Liver (tissue), 9 donors: ENCODE measurements around the gene STIM1. TPM values are rescaled to one million over a fixed set of nuclear protein-coding genes. Genes with fewer than 3 reads are reported as not detected.

Experiments
- DNase-seq: peaks from one replicate; pipeline ENCODE4 v3.0.0-alpha.2; 2017; ENCODE audit warnings: low spot score
- H3K27ac ChIP-seq, 2 donors: one replicate each; pipeline ENCODE4 v1.7.0; 2013; ENCODE audit warnings: inconsistent platforms in 2 of 2, low read length in 2 of 2, control low read depth in 1 of 2, low read depth in 1 of 2, mild to moderate bottlenecking in 1 of 2
- H3K27me3 ChIP-seq, 4 donors: one replicate each; pipeline versions ENCODE4 v1.6.1 to v1.7.0; 2013; ENCODE audit warnings: low read length in 3 of 4, inconsistent platforms in 1 of 4, mild to moderate bottlenecking in 1 of 4, moderate library complexity in 1 of 4; ENCODE audit not compliant: control insufficient read depth in 4 of 4, insufficient read depth in 4 of 4
- H3K36me3 ChIP-seq, 4 donors: one replicate each; pipeline versions ENCODE4 v1.6.1 to v1.7.0; 2013; ENCODE audit warnings: low read length in 3 of 4, mild to moderate bottlenecking in 3 of 4, low read depth in 1 of 4, moderate library complexity in 1 of 4; ENCODE audit not compliant: control insufficient read depth in 4 of 4, insufficient read depth in 3 of 4
- H3K4me1 ChIP-seq, 4 donors: one replicate each; pipeline versions ENCODE4 v1.6.1 to v1.7.0; 2013; ENCODE audit warnings: low read length in 3 of 4, mild to moderate bottlenecking in 3 of 4, moderate library complexity in 1 of 4; ENCODE audit not compliant: control insufficient read depth in 4 of 4, insufficient read depth in 4 of 4
- H3K4me3 ChIP-seq, 3 donors: one replicate each; pipeline versions ENCODE4 v1.6.1 to v1.7.0; 2013; ENCODE audit warnings: low read length in 3 of 3, control low read depth in 1 of 3, low read depth in 1 of 3, mild to moderate bottlenecking in 1 of 3
- H3K9ac ChIP-seq, 2 donors: one replicate each; pipeline ENCODE4 v1.7.0; 2013; ENCODE audit warnings: low read length in 2 of 2, mild to moderate bottlenecking in 2 of 2, moderate library complexity in 2 of 2, control low read depth in 1 of 2, low read depth in 1 of 2
- H3K9me3 ChIP-seq, 4 donors: one replicate each; pipeline versions ENCODE4 v1.6.1 to v1.7.0; 2013; ENCODE audit warnings: low read length in 3 of 4; ENCODE audit not compliant: control insufficient read depth in 4 of 4
- CTCF ChIP-seq: fragments of 150-350 bp; IDR thresholded peaks from 2 replicates; pipeline ENCODE4 v1.5.1; 2017; ENCODE audit warnings: improper control_type of control experiment, low read depth, low read length; ENCODE audit not compliant: missing input control
- EGR1 ChIP-seq, 2 donors: IDR thresholded peaks; 2 replicates each; pipeline ENCODE4 v1.6.1; 2016 to 2018; ENCODE audit warnings: antibody characterized with exemption in 2 of 2, low read depth in 2 of 2
- FOXA1 ChIP-seq: IDR thresholded peaks from 2 replicates; pipeline ENCODE4 v1.6.1; 2016; ENCODE audit warnings: antibody characterized with exemption
- HNF4A ChIP-seq, 2 donors: conservative IDR thresholded peaks; 2 replicates each; pipeline ENCODE4 v1.6.1; 2016; ENCODE audit warnings: antibody characterized with exemption in 2 of 2, mild to moderate bottlenecking in 2 of 2
- NR2F2 ChIP-seq: IDR thresholded peaks from 2 replicates; pipeline ENCODE4 v1.6.1; 2016; ENCODE audit warnings: antibody characterized with exemption
- RAD21 ChIP-seq, 2 donors: IDR thresholded peaks; 2 replicates each; pipeline ENCODE4 v1.6.1; 2016; ENCODE audit warnings: antibody characterized with exemption in 2 of 2, mild to moderate bottlenecking in 2 of 2
- REST ChIP-seq: IDR thresholded peaks from 2 replicates; pipeline ENCODE4 v1.6.1; 2016; ENCODE audit warnings: antibody characterized with exemption, mild to moderate bottlenecking
- SP1 ChIP-seq: IDR thresholded peaks from 2 replicates; pipeline ENCODE4 v1.6.1; 2018; ENCODE audit warnings: antibody characterized with exemption, mild to moderate bottlenecking
- YY1 ChIP-seq: IDR thresholded peaks from 2 replicates; pipeline ENCODE4 v1.6.1; 2016; ENCODE audit warnings: antibody characterized with exemption, mild to moderate bottlenecking
- ZBTB33 ChIP-seq: IDR thresholded peaks from 2 replicates; pipeline ENCODE4 v1.6.1; 2016; ENCODE audit warnings: antibody characterized with exemption
- WGBS: extraction: QIAGEN DNeasy Blood & Tissue Kit; methylation state at CpG from one replicate; pipeline ENCODE4 v1.1.7; 2013; 5-methylcytosine and 5-hydroxymethylcytosine counted together
- polyA plus RNA-seq, 2 donors: library from polyadenylated mRNA; stranded (reverse) in 1 of 2; unstranded in 1 of 2; fragments of 200-250 nt in 1 of 2; fragments of >200 nt in 1 of 2; fragmentation: Nextera tagmentation in 1 of 2; extraction: Ambion mirVana in 1 of 2; gene quantifications; one replicate each; pipeline versions ENCODE4 v1.2.1 to v1.2.3, GENCODE V29; 2013 to 2015
- total RNA-seq, 2 donors: library from RNA; depleted of rRNA; stranded (reverse); fragments of >200 nt; gene quantifications; one replicate each; pipeline ENCODE4 v1.2.3, GENCODE V29; 2014
- donor health status: healthy.
- donor health status: healthy.
- donor health status: healthy.
- donor health status: healthy.
- donor health status: healthy.

The STIM1 gene
- total and polyA plus RNA-seq, 4 donors = 19.7 to 42.9 (median 25.1) TPM

- no peaks in the 10 kb centered on the region for H3K36me3 ChIP-seq
- H3K4me3 ChIP-seq = no peak overlapping the region
- H3K9me3 ChIP-seq = no peaks in the 10 kb centered on the region
- no peak for DNase-seq
- TF ChIP-seq SP1 (peak; percentile 13), ZBTB33 (no peak), EGR1 (IDR thresholded peaks at IDR 0.05; ENCODE audit: low read depth in 2 of 2) (no peak), FOXA1 (no peak), CTCF (no peak), YY1 (no peak), RAD21 (IDR thresholded peaks at IDR 0.05) (no peak), REST (no peak), HNF4A (conservative IDR thresholded peaks at IDR 0.05) (no peak), NR2F2 (peak; percentile 65)
- peak overlapping the region in 1 of 2 donors; percentile 16 for H3K27ac ChIP-seq
- H3K9ac ChIP-seq = no peak overlapping the region
- 70% methylated on average over 4 of the region's 4 CpGs for WGBS
- H3K4me1 ChIP-seq = peaks cover 0 to 6% (median 0%) of the 10 kb centered on the region in 4 donors
- no peaks in the 10 kb centered on the region for H3K27me3 ChIP-seq
These were observed 95.7 kb downstream of the STIM1 start for GRCh38 chr11:3950996-3951660.

GRCh38 chr11:3952715-3953114 lies 97.3 kb downstream of the STIM1 start:
- no peaks in the 10 kb centered on the region for H3K36me3 ChIP-seq
- TF ChIP-seq REST (peak; percentile 47), ZBTB33 (no peak)
- peaks cover 0 to 6% (median 0%) of the 10 kb centered on the region in 4 donors for H3K4me1 ChIP-seq
- no peak for DNase-seq
- no peaks in the 10 kb centered on the region for H3K9me3 ChIP-seq
- no peak overlapping the region for H3K4me3 ChIP-seq
- H3K27me3 ChIP-seq = no peaks in the 10 kb centered on the region
- no peak overlapping the region for H3K9ac ChIP-seq
- no peak overlapping the region for H3K27ac ChIP-seq
